Endothelial cell (in vitro differentiated cells): ENCODE results near the gene SSPN. TPM values are rescaled to one million over a fixed set of nuclear protein-coding genes. Genes with fewer than 3 reads are reported as not detected.

ENCODE experiments used
- DNase-seq: peaks from one replicate; pipeline ENCODE4 v3.0.0; 2021; ENCODE audit warnings: low spot score
- H3K27ac Mint-ChIP-seq: one replicate; pipeline ENCODE4 v1.8.0; 2021; ENCODE audit warnings: mixed read lengths, inconsistent platforms; ENCODE audit not compliant: unreplicated experiment
- H3K27me3 Mint-ChIP-seq: one replicate; pipeline ENCODE4 v1.8.0; 2021; ENCODE audit warnings: mild to moderate bottlenecking, moderate library complexity, mixed read lengths, inconsistent platforms; ENCODE audit not compliant: unreplicated experiment
- H3K36me3 Mint-ChIP-seq: one replicate; pipeline ENCODE4 v1.8.0; 2021; ENCODE audit warnings: mild to moderate bottlenecking, low read depth, mixed read lengths, inconsistent platforms; ENCODE audit not compliant: unreplicated experiment
- H3K4me1 Mint-ChIP-seq: one replicate; pipeline ENCODE4 v1.8.0; 2021; ENCODE audit warnings: mild to moderate bottlenecking, mixed read lengths, inconsistent platforms; ENCODE audit not compliant: unreplicated experiment
- H3K4me3 Mint-ChIP-seq: one replicate; pipeline ENCODE4 v1.8.0; 2021; ENCODE audit warnings: mild to moderate bottlenecking, mixed read lengths, inconsistent platforms; ENCODE audit not compliant: unreplicated experiment
- H3K9me3 Mint-ChIP-seq: one replicate; pipeline ENCODE4 v1.8.0; 2021; ENCODE audit warnings: mixed read lengths, inconsistent platforms; ENCODE audit not compliant: unreplicated experiment
- CTCF ChIP-seq: fragments of 200-600 bp; sonication (generic); IDR thresholded peaks from one replicate; pipeline ENCODE4 v1.5.0; 2021; ENCODE audit warnings: antibody characterized with exemption; ENCODE audit not compliant: unreplicated experiment
- total RNA-seq: library from RNA; stranded (reverse); fragmentation: NEBNext Ultra II Directional; extraction: Animal tissue kit (Norgen Biotek cat#: 25700); gene quantifications from one replicate; pipeline ENCODE4 v1.2.1, GENCODE V29; 2021; ENCODE audit not compliant: unreplicated experiment

Gene SSPN
- total RNA-seq, 1 donor from 2014 or later: 2.7 TPM

DNA sequence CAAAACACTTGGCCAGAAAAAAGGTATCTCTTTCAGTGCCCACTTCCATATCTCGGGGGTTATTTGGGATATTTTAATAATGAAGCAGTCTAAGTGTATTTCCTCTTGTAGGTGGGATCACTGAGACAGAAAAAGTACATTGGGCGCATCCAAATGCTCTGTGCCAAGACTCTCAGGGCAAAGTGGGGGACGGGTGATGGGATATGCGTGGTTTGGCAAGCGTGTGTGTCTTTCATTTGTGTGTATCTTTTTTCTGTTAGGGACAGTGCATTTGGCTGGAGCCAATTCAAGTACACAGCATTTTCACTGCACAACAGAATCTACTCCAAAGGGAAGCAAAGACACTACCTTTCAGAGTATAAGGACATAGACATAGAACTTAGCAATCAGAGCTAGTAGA, 29.3 kb downstream of the SSPN start:
- DNase-seq: no peak
- H3K36me3 Mint-ChIP-seq: no peaks in the 10 kb centered on the region
- no peak for TF ChIP-seq CTCF
- H3K27ac Mint-ChIP-seq: no peak overlapping the region
- H3K27me3 Mint-ChIP-seq: peaks cover 4% of the 10 kb centered on the region
- peaks cover 9% of the 10 kb centered on the region for H3K4me1 Mint-ChIP-seq
- no peaks in the 10 kb centered on the region for H3K9me3 Mint-ChIP-seq
- H3K4me3 Mint-ChIP-seq: no peak overlapping the region

GRCh38 chr12:26226122-26226521, 30.7 kb downstream of the SSPN start:
- no peak overlapping the region for H3K4me3 Mint-ChIP-seq
- no peaks in the 10 kb centered on the region for H3K36me3 Mint-ChIP-seq
- peaks cover 4% of the 10 kb centered on the region for H3K27me3 Mint-ChIP-seq
- no peaks in the 10 kb centered on the region for H3K9me3 Mint-ChIP-seq
- peaks cover 9% of the 10 kb centered on the region for H3K4me1 Mint-ChIP-seq
- no peak for DNase-seq
- H3K27ac Mint-ChIP-seq: no peak overlapping the region
- TF ChIP-seq CTCF: no peak

DNA sequence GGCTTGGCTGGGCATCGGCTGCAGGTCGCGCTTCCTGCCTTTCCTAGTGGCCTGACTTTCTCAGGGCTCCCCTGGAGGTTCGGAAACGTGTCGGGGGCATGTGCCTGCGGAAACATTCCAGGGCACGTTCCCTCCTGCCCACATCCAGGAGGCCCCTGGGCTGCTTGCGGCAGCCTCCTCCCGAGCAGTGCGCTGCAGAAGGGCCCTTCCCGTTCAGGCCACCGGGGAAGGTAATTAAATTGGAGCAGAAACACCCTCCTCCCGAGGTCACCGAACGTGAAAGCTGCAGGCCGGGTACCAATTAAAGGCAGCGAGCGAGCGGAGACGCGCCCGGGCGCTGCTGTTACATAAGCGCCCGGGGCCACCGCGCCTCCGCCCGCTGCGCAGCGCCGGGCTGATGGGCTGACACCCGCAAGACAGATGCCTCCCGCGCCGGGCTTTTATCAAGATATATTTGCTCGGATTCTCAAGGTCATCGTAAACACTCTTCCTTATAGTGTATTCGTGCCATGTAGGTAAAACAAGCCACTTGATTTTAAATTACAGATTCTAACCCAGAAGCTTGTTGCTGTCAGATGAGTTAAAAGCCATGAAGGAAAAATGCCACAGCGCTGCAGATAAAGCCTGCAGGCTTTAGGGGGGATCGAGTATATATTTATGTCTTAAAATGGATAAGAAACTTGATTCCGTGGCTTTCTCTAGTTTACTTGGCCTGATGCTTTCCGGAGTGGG, 31.4 kb downstream of the SSPN start:
- TF ChIP-seq CTCF: no peak
- no peak overlapping the region for H3K27ac Mint-ChIP-seq
- no peaks in the 10 kb centered on the region for H3K36me3 Mint-ChIP-seq
- peak; percentile 46 for DNase-seq
- peaks cover 9% of the 10 kb centered on the region for H3K4me1 Mint-ChIP-seq
- peaks cover 4% of the 10 kb centered on the region for H3K27me3 Mint-ChIP-seq
- peak overlapping the region; percentile 82 for H3K4me3 Mint-ChIP-seq
- H3K9me3 Mint-ChIP-seq: no peaks in the 10 kb centered on the region

- DNase-seq: no peak
- Mint-ChIP-seq H3K36me3 (no peaks in the 10 kb centered on the region), H3K27me3 (peaks cover 4% of the 10 kb centered on the region), H3K4me1 (peaks cover 9% of the 10 kb centered on the region), H3K9me3 (no peaks in the 10 kb centered on the region), H3K4me3 (peak overlapping the region; percentile 37), H3K27ac (no peak overlapping the region)
- TF ChIP-seq CTCF: no peak
Observed at GRCh38 chr12:26227361-26227745, 32.0 kb downstream of the SSPN start.

- Mint-ChIP-seq H3K4me1 (peaks cover 9% of the 10 kb centered on the region), H3K27me3 (peaks cover 4% of the 10 kb centered on the region), H3K27ac (no peak overlapping the region), H3K36me3 (no peaks in the 10 kb centered on the region), H3K9me3 (no peaks in the 10 kb centered on the region), H3K4me3 (no peak overlapping the region)
- TF ChIP-seq CTCF: no peak
- DNase-seq: no peak
Observed at GRCh38 chr12:26229910-26230309, 34.5 kb downstream of the SSPN start.
